Activated CD4-positive, alpha-beta T cell treated with anti-CD3 and anti-CD28 coated beads for 36 hours (primary cell): ENCODE measurements around the gene RDH5. TPM values are rescaled to one million over a fixed set of nuclear protein-coding genes. Genes with fewer than 3 reads are reported as not detected.

Experiments
- ATAC-seq: fragments of 200-7000 bp; cut with Tn5 transposase; one replicate; pipeline ENCODE4 v1.10.0; 2021; ENCODE audit warnings: mild to moderate bottlenecking, moderate library complexity
- CTCF ChIA-PET: fragments of 350-600 bp; sonication (Branson Sonifier 250); formaldehyde crosslinking; loops from one replicate; lab custom pipeline; 2021; ENCODE audit warnings: antibody characterized with exemption; lab: Charles Lee
- POLR2A ChIA-PET: fragments of 350-600 bp; sonication (Branson Sonifier 250); formaldehyde crosslinking; loops from one replicate; lab custom pipeline; 2021; ENCODE audit warnings: antibody characterized with exemption, inconsistent platforms; lab: Charles Lee
- DNase-seq: peaks from one replicate; pipeline ENCODE4 v3.0.0-alpha.2; 2020
- H3K27ac Mint-ChIP-seq: one replicate; pipeline ENCODE4 v1.8.0; 2021; ENCODE audit warnings: mixed read lengths
- H3K27me3 Mint-ChIP-seq: one replicate; pipeline ENCODE4 v1.8.0; 2021; ENCODE audit warnings: mixed read lengths
- H3K36me3 Mint-ChIP-seq: one replicate; pipeline ENCODE4 v1.8.0; 2021; ENCODE audit warnings: low read depth, mixed read lengths
- H3K4me1 Mint-ChIP-seq: one replicate; pipeline ENCODE4 v1.8.0; 2021; ENCODE audit warnings: mixed read lengths
- H3K4me3 Mint-ChIP-seq: one replicate; pipeline ENCODE4 v1.8.0; 2021; ENCODE audit warnings: mild to moderate bottlenecking, moderate library complexity, mixed read lengths
- H3K9me3 Mint-ChIP-seq: one replicate; pipeline ENCODE4 v1.8.0; 2021; ENCODE audit warnings: low read depth, mixed read lengths
- intact Hi-C, 2 experiments: fragments of 100-400 bp; cut with DNase I in 1 of 2; cut with micrococcal nuclease in 1 of 2; formaldehyde crosslinking; loops; one replicate each; pipeline versions ENCODE4 v1.14.2 to v1.15.1; 2022 to 2024; cut with DNase I, micrococcal nuclease
- total RNA-seq, 2 experiments: library from RNA; stranded (reverse); gene quantifications; one replicate each; pipeline ENCODE4 v1.2.3, GENCODE V29; 2021

Gene RDH5
- total RNA-seq, 2 experiments from 2014 or later: 9.6 to 12.2 TPM

DNA sequence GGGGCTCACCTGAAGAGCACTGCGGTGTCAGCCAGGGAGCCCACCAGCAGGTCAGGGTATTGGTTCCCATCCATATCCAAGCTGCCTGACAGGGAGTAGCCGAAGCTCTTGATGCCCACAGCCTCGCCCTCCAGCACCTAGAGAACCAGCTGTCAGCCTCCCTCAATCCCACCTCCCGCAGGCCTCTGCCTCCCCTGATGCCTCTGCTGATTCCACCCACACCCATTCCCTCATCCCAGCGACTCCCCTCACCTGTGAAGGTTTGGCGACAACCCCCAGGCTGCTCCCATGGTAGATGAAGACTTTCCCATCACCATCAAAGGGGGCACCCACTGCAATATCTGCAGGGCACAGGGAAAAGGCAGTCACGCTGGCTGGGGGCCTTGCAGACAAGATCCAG, 22.5 kb upstream of the RDH5 start:
- H3K4me3 Mint-ChIP-seq: no peak overlapping the region
- no peaks in the 10 kb centered on the region for H3K4me1 Mint-ChIP-seq
- intact Hi-C loops: no loop called here
- H3K27me3 Mint-ChIP-seq: no peaks in the 10 kb centered on the region
- ChIA-PET CTCF (interaction anchor here (1.0 kb wide), 1 partner anchor 41 kb away, joined by 3 read pairs; no protein-coding TSS in a partner anchor), POLR2A (no interaction called here)
- no peak for DNase-seq
- no peaks in the 10 kb centered on the region for H3K36me3 Mint-ChIP-seq
- H3K9me3 Mint-ChIP-seq: no peaks in the 10 kb centered on the region
- ATAC-seq: no peak
- H3K27ac Mint-ChIP-seq: no peak overlapping the region

DNA sequence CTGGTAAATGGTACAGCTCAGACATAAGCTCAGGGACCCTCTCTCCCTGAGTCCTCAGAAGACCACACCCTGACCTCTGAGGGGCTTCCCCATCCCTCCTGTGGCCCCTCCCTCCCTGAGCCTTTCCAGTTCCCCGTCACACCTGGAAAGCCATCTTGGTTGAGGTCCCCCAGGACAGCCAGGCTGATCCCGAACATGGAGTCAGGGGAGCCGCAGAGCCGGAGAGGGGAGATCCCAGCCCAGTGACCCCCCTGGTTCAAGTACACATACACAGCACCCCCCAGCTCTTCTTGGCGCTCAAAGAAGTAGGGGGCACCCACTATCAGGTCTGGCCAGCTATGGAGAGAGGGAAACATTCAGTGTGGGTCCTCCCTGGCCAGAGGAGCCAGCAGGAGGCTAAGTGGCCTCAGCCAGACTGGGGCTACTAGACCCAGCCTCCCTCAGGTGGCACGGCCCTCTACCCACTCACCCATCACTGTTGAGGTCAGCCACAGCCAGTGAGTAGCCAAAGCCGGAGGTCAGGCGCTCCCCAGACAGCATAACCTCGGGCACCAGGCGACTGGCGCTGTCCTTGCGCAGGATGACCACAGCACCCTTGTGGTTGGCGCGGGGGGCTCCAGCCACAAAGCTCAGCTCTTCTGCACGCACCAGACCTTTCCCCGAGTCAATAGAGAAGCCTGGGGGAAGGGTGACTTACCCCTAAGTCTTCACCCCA, 21.8 kb upstream of the RDH5 start:
- Mint-ChIP-seq H3K36me3 (no peaks in the 10 kb centered on the region), H3K4me3 (no peak overlapping the region), H3K27me3 (no peaks in the 10 kb centered on the region), H3K9me3 (no peaks in the 10 kb centered on the region), H3K4me1 (no peaks in the 10 kb centered on the region), H3K27ac (no peak overlapping the region)
- intact Hi-C loops: no loop called here
- ATAC-seq: no peak
- DNase-seq: no peak
- CTCF ChIA-PET: interaction anchor here (1.0 kb wide), 1 partner anchor 42 kb away, joined by 3 read pairs; no protein-coding TSS in a partner anchor
- POLR2A ChIA-PET: no interaction called here

DNA sequence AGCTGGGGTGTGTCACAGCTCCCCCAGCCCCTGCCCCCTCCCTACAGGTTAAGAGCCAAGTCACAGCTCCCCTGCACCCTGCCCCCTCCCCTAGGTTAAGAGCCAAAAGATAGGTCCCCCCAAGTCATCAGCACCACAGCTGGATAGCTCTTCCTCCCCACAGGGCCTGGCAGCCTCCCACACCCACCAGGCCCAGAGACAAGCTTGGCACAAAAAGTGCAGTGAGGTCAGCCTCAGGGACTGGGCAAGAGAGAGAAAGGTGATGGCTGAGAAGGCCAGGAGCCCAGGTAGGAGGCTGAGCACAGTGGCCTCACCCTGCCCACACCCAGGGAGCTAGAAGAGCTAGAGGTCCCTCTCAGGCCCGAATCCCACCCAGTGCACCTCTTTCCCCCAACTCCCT, 21.2 kb upstream of the RDH5 start:
- POLR2A ChIA-PET: interaction anchor here (0.5 kb wide), 1 partner anchor 1139 kb away, joined by 3 read pairs; no protein-coding TSS in a partner anchor
- H3K9me3 Mint-ChIP-seq: no peaks in the 10 kb centered on the region
- no peak overlapping the region for H3K27ac Mint-ChIP-seq
- DNase-seq (no peak), ATAC-seq (no peak)
- H3K36me3 Mint-ChIP-seq: no peaks in the 10 kb centered on the region
- CTCF ChIA-PET: no interaction called here
- no peak overlapping the region for H3K4me3 Mint-ChIP-seq
- H3K27me3 Mint-ChIP-seq: no peaks in the 10 kb centered on the region
- intact Hi-C loops: no loop called here
- H3K4me1 Mint-ChIP-seq: no peaks in the 10 kb centered on the region

DNA sequence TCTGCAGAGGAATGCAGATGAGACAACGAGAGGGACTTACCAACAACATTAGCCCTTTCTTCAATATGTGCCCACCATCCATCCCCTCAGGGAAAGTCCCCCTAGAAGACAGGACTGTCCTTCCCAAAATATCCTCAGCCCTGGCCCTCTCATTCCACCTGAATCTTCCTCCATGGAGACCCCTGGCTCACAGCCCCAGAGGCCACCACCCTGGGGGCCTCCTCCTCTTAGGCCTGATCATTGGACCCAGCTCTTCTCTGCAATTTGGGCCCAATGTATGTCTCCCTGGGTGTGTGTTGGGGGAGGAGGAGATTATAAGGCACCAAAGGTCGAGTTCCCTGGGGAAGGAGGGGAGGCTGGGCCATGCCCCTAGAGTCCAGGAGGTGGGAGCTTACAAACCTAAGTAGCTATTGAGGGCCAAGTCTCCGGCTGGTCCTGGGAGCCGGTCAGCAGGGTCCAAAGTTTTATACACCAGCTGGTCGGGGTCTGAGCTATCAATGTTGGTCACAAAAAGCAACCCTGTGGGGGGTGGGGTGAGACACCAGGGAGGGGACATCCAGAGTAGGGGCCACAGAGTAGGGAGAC, 20.6 kb upstream of the RDH5 start:
- Mint-ChIP-seq H3K4me1 (no peaks in the 10 kb centered on the region), H3K27me3 (no peaks in the 10 kb centered on the region), H3K36me3 (no peaks in the 10 kb centered on the region), H3K9me3 (no peaks in the 10 kb centered on the region), H3K27ac (no peak overlapping the region), H3K4me3 (no peak overlapping the region)
- DNase-seq (no peak), ATAC-seq (no peak)
- intact Hi-C loops: no loop called here
- ChIA-PET CTCF (no interaction called here), POLR2A (interaction anchor here (0.5 kb wide), 1 partner anchor 1139 kb away, joined by 3 read pairs; no protein-coding TSS in a partner anchor)

DNA sequence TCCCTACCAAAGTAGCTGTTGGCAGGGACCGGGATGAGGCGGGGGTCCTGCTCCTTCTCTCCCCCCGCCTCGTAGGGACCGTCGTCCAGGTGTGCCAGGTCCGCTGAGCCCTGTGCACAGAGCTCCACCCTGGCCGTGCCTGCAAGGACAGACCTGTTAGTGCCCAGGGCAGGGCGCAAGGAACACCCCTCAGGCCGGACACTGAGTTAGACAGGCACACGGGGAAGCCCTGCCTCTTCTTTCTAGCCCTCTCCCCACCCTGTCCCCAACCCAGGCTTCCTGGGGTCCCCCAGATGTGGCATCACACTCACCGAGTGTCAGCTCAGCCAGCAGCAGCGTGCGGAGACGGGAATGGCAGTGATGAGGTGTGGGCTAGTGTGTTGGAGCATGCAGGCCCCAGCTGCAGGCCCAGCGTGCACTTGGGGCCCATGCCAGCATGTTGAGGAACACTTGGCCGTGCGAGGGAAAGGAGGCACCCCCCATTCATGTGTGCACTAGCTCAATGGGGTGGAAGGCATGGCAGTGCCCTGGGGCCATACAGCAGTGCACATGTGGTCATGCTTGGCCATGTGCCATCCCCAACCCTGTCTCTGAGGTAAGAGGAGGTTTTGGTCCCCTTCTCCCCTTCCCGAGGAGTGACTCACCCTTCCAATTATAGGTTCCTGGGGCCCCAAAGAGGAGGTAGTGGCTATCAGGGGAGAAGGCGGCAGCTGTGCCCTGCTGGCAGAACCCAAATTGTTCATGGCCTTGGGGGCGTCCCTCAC, 19.8 kb upstream of the RDH5 start:
- CTCF ChIA-PET: no interaction called here

DNA sequence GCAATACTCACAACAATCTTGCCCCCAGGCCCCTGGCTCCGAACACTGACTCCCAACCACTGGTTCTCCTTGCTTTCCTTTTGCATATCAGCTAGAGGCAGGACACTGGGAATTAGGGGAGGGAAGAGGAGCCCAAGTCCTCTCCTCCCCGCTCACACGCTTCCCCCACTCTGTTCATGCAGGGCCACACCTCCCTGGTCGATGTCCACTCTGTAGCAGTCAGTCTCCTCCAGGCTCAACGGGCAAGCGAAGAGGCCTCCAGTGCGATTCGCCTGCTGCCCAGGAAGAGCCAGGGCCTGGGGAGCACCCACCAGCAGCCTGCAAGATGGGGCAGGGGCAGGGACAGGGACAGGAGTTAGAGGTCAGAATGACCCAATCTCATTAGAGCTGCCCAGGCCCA, 17.3 kb upstream of the RDH5 start:
- intact Hi-C loops: no loop called here
- Mint-ChIP-seq H3K36me3 (no peaks in the 10 kb centered on the region), H3K27ac (no peak overlapping the region), H3K9me3 (no peaks in the 10 kb centered on the region), H3K27me3 (peaks cover 8% of the 10 kb centered on the region), H3K4me3 (no peak overlapping the region), H3K4me1 (peaks cover 7% of the 10 kb centered on the region)
- ChIA-PET CTCF (no interaction called here), POLR2A (no interaction called here)
- no peak for ATAC-seq
- DNase-seq: no peak

More for the DNA sequence above, 19.8 kb upstream of the RDH5 start:
- intact Hi-C loops: no loop called here
- Mint-ChIP-seq H3K9me3 (no peaks in the 10 kb centered on the region), H3K4me3 (no peak overlapping the region), H3K4me1 (no peaks in the 10 kb centered on the region), H3K27me3 (no peaks in the 10 kb centered on the region), H3K27ac (no peak overlapping the region), H3K36me3 (no peaks in the 10 kb centered on the region)
- DNase-seq (no peak), ATAC-seq (no peak)
- POLR2A ChIA-PET: no interaction called here

DNA sequence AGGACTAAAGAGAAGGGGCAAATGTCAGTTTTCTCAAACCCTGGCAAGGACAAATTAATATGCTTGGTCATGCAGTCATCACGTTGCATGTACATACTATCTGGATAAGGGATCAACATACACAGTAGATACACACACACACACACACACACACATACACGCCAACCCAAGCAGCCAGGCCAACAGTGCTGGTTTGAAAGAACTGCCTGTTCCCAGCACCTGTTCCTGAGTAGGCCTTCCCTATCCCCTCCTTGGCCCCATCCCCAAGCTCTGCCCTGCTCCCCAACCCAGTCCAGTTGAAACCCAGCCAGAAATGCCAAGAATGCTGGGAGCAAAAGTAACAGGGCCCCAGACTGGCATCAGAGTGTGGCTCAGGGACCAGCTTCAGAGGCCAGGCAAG, 16.9 kb upstream of the RDH5 start:
- ATAC-seq (no peak), DNase-seq (no peak)
- Mint-ChIP-seq H3K27ac (no peak overlapping the region), H3K36me3 (no peaks in the 10 kb centered on the region), H3K27me3 (peaks cover 11% of the 10 kb centered on the region), H3K4me3 (no peak overlapping the region), H3K9me3 (no peaks in the 10 kb centered on the region), H3K4me1 (peaks cover 10% of the 10 kb centered on the region)
- ChIA-PET POLR2A (no interaction called here), CTCF (no interaction called here)
- intact Hi-C loops: no loop called here

DNA sequence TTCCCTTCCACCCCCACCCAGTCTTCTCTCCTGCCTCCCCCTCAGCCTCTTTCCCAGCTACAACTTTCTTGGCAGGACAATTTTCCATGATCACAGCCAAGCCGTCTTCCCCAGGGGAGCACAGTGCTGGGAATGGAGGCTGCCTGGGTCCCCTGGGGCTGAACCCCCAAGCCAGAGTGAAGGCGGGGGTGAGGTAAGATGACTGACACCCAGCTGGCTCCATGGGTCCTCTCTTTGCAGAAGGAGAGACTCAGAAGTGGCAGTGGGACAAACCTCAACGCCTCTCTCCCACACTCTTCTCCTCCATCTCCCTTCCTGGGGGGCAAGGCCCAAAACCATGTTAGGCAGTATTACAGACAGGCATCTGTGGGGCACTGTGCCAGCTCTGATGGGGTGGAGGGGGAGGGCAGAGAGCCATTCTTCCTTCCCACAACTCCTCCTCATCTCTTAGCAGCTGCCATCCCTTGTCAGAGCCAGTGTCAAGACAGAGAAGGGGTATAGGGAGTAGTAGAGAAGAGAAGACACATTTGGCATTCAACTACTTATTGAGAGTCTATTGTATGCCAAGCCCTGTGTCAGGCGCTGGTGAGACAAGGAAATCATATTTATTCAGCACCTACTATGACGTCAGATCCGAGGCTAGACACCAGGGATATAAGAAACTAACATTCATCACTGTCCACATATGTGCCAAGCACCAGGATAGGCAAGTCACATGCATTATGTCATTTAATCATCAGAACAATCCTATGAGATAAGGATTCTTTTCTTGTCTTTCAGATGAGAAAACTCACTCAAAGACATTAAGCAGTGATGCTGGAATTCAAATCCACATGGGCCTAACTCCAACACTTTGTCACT, 16.1 kb upstream of the RDH5 start:
- H3K36me3 Mint-ChIP-seq: no peaks in the 10 kb centered on the region
- ATAC-seq: no peak
- intact Hi-C loops: no loop called here
- DNase-seq: no peak
- no peak overlapping the region for H3K4me3 Mint-ChIP-seq
- CTCF ChIA-PET: interaction anchor here (1.5 to 1.6 kb wide), 2 partner anchors 19 to 35 kb away, joined by 3 to 6 read pairs; no protein-coding TSS in a partner anchor
- peaks cover 18% of the 10 kb centered on the region for H3K4me1 Mint-ChIP-seq
- H3K27ac Mint-ChIP-seq: no peak overlapping the region
- POLR2A ChIA-PET: no interaction called here
- peaks cover 18% of the 10 kb centered on the region for H3K27me3 Mint-ChIP-seq
- H3K9me3 Mint-ChIP-seq: no peaks in the 10 kb centered on the region

DNA sequence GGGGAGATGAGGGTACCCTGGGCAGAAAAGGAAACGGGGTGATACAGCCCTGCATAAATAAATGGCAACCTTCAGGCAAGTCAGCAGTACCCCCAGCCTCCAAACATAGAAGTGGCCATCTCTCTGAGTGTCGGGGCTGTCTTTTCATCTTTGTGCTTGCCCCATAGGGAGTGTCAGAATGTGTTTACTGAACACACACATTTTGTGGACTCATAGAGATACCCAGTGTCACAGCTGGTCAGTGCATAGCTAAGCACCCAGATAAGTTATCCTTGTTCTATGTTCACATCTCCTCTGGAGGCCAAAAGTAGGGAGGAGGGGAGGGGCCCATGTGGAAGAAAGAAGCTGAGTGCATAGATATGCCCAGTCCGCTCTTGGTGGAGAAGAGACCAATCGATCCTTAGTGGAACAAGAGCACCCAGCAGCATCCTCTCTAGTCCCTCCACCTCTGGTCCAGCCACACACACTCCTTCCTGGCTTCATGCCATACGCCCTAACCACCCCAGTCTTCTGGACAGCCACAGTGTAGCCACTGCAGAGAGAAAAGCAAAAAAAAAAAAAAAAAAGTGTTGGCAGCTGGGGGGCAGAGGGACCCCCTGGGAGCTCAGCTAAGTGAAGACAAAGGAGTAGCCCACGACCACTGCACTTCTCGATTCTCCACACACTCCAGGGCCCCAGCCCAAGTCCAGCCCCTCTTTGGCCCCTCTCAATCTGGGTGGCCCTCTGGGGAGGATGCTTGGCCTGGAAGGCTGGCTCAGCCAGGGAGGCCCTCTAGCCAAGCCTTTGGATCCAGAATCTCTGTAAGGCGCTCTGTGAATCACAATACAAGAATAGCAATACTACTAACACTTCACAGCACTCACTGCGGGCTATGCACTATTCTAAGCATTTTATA, 15.1 kb upstream of the RDH5 start:
- H3K36me3 Mint-ChIP-seq: no peaks in the 10 kb centered on the region
- H3K27me3 Mint-ChIP-seq: peaks cover 20% of the 10 kb centered on the region

DNA sequence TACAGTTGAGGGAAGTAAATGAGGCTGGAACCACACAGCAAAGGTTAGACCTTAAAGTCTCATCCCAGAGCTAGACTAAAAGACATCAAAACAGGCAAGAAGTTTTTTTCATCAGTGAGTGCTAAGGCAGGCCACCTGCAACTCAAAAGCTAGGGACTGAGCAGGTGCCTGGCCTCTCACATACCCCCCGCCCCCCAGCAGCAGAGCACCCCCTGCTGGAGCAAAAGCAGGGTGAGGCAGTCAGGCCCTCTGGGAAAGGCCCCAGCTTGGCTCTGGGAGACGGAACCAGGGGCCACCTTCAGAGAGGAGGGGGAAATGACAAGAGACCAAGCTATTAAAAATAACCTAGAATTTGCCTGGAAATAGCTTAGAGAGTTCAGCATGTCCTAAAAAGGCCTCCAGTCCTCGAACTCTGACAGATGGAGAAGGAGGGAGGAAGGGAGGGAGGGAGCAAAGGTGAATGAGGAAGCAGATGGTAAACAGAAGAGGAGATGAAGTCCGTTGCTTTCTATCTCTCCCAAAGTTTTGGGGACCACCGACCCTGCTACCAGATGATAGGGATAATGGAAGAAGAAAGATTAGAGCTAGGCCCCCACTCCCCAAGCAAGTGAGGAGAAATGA, 14.3 kb upstream of the RDH5 start:
- intact Hi-C loops: no loop called here
- Mint-ChIP-seq H3K27ac (no peak overlapping the region), H3K9me3 (no peaks in the 10 kb centered on the region), H3K27me3 (peaks cover 20% of the 10 kb centered on the region), H3K4me3 (no peak overlapping the region), H3K4me1 (peaks cover 18% of the 10 kb centered on the region), H3K36me3 (no peaks in the 10 kb centered on the region)
- ChIA-PET CTCF (interaction anchor here (0.7 to 3.0 kb wide), 12 partner anchors 10 to 691 kb away, joined by 3 to 13 read pairs (median 4); partner anchors contain the start of gene BLOC1S1), POLR2A (interaction anchor here (0.6 kb wide), 1 partner anchor 398 kb away, joined by 3 read pairs; the partner anchor contains the start of gene PA2G4)
- DNase-seq: peak; percentile 57
- ATAC-seq: peak; percentile 47

More for the DNA sequence above, 15.1 kb upstream of the RDH5 start:
- no peak for ATAC-seq
- ChIA-PET CTCF (interaction anchor here (0.7 to 3.0 kb wide), 9 partner anchors 11 to 690 kb away, joined by 3 to 13 read pairs (median 3); partner anchors contain the start of gene BLOC1S1), POLR2A (no interaction called here)
- Mint-ChIP-seq H3K4me1 (peaks cover 18% of the 10 kb centered on the region), H3K9me3 (no peaks in the 10 kb centered on the region), H3K27ac (no peak overlapping the region), H3K4me3 (no peak overlapping the region)
- intact Hi-C loops: no loop called here
- no peak for DNase-seq
